Activated CD4-positive, alpha-beta T cell treated with anti-CD3 and anti-CD28 coated beads, Interleukin-2, amount 50 U/mL, for 16 hours (primary cell): Measurements from ENCODE around the gene CNTN4.

Experiments used
- DNase-seq: peaks from one replicate; pipeline ENCODE4 v3.0.0-alpha.2; 2020

The CNTN4 gene

GRCh38 chr3:2283818-2284217 lies 185.2 kb downstream of the CNTN4 start:
- no peak for DNase-seq

- DNase-seq, result no peak
Measured at GRCh38 chr3:2300938-2301337, 202.3 kb downstream of the CNTN4 start.

- no peak for DNase-seq
Measured at GRCh38 chr3:2301361-2301760, 202.7 kb downstream of the CNTN4 start.

GRCh38 chr3:2303566-2303965 lies 204.9 kb downstream of the CNTN4 start:
- peak; percentile 1 for DNase-seq

- no peak for DNase-seq
Measured at GRCh38 chr3:2311022-2311421, 212.4 kb downstream of the CNTN4 start.

GRCh38 chr3:2317521-2317920 lies 218.9 kb downstream of the CNTN4 start:
- no peak for DNase-seq

- DNase-seq, result no peak
Measured at GRCh38 chr3:2334921-2335320, 236.3 kb downstream of the CNTN4 start.

GRCh38 chr3:2343031-2343682 lies 244.5 kb downstream of the CNTN4 start:
- DNase-seq, result no peak

GRCh38 chr3:2352134-2352762 lies 253.6 kb downstream of the CNTN4 start:
- no peak for DNase-seq

- no peak for DNase-seq
Measured at GRCh38 chr3:2354702-2355101, 256.0 kb downstream of the CNTN4 start.

GRCh38 chr3:2356298-2356950 lies 257.8 kb downstream of the CNTN4 start:
- no peak for DNase-seq

GRCh38 chr3:2360815-2361214 lies 262.1 kb downstream of the CNTN4 start:
- DNase-seq, result no peak

- DNase-seq, result no peak
Measured at GRCh38 chr3:2362122-2362521, 263.5 kb downstream of the CNTN4 start.

GRCh38 chr3:2363854-2364253 lies 265.2 kb downstream of the CNTN4 start:
- DNase-seq, result no peak

GRCh38 chr3:2370317-2370716 lies 271.7 kb downstream of the CNTN4 start:
- no peak for DNase-seq

- no peak for DNase-seq
Measured at GRCh38 chr3:2372306-2372705, 273.6 kb downstream of the CNTN4 start.

GRCh38 chr3:2375376-2375775 lies 276.7 kb downstream of the CNTN4 start:
- no peak for DNase-seq

- no peak for DNase-seq
Measured at GRCh38 chr3:2377281-2377680, 278.6 kb downstream of the CNTN4 start.

GRCh38 chr3:2390926-2391532 lies 292.4 kb downstream of the CNTN4 start:
- DNase-seq, result no peak

GRCh38 chr3:2391896-2392295 lies 293.2 kb downstream of the CNTN4 start:
- no peak for DNase-seq

GRCh38 chr3:2392981-2393380 lies 294.3 kb downstream of the CNTN4 start:
- no peak for DNase-seq

- DNase-seq, result no peak
Measured at GRCh38 chr3:2415083-2415482, 316.4 kb downstream of the CNTN4 start.

GRCh38 chr3:2420919-2421318 lies 322.3 kb downstream of the CNTN4 start:
- no peak for DNase-seq

GRCh38 chr3:2423143-2423542 lies 324.5 kb downstream of the CNTN4 start:
- no peak for DNase-seq
